ENCODE data around the gene SCARF2. TPM values are rescaled to one million over a fixed set of nuclear protein-coding genes. Genes with fewer than 3 reads are reported as not detected.
"Not testable (repeated sequence)": the region's sequence is repeated elsewhere in the genome, so short reads cannot be mapped to it uniquely, and the experiment has no call there.

SCARF2 gene
- total and polyA plus RNA-seq, 5 donors from 2014 or later = 0.70 to 6.9 (median 1.5) TPM

DNA sequence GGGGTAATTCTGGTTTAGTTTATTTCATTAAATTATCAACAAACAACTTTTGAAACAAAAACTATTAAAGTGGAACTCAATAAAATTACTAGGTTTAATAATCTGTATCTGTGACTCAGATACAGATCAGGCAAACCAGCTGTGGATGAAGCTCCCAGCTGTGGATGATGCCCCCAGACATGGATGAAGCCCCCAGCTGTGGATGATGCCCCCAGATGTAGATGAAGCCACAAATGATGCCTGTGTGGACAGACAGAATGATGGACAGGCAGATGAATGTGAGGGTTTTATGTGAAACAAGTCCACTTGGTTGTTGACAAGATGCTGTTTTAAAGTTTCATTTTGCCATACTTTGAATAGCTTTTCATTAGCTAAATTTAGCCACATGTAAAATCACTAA, 49.4 kb downstream of the SCARF2 start:
- Mint-ChIP-seq H3K4me1 (peaks cover 0 to 2% (median under 1%) of the 10 kb centered on the region in 4 donors), H3K4me3 (no peak overlapping the region), H3K27ac (no peak overlapping the region), H3K9me3 (peaks cover 0 to 3% (median 0%) of the 10 kb centered on the region in 7 donors), H3K27me3 (peaks cover 13% of the 10 kb centered on the region), H3K36me3 (no peaks in the 10 kb centered on the region)
- H3K4me3 ChIP-seq (ENCODE audit: low read depth, low read length) = no peak overlapping the region
- no peak for ATAC-seq (ENCODE audit: low read depth in 2 of 2)
- no peaks in the 10 kb centered on the region for H3K36me3 ChIP-seq (ENCODE audit: control insufficient read depth, insufficient read depth, low read length)
- H3K27ac ChIP-seq (ENCODE audit: insufficient read depth, low read length, poor library complexity, severe bottlenecking) = no peak overlapping the region
- H3K4me1 ChIP-seq (ENCODE audit: control insufficient read depth, insufficient read depth, low read length, poor library complexity, severe bottlenecking) = peaks cover 2% of the 10 kb centered on the region
- DNase-seq = no peak
- no peaks in the 10 kb centered on the region for H3K9me3 ChIP-seq (ENCODE audit: control insufficient read depth in 2 of 2, low read length in 2 of 2)
- H3K27me3 ChIP-seq (ENCODE audit: control insufficient read depth, insufficient read depth, low read length) = peaks cover 11% of the 10 kb centered on the region

DNA sequence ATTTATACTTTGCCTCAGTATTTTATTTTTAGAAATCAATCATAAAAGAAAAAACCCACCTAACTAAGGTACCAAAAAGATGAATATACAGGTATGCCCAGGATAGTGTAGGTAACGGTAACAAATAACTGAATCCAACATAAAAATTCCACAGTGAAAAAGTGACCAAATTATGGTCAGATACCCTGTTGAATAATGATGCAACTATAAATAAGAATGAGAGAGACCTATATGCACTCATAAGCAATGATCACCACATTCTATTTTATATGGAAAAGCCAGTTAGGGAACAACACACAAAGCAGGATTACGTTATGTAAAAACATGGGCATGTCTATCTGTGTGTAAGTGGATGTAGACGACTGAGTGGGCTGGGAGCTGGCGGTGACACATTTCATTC, 50.7 kb downstream of the SCARF2 start:
- no peak overlapping the region for H3K4me3 ChIP-seq (ENCODE audit: low read depth, low read length)
- no peaks in the 10 kb centered on the region for H3K9me3 ChIP-seq (ENCODE audit: control insufficient read depth in 2 of 2, low read length in 2 of 2)
- H3K4me1 ChIP-seq (ENCODE audit: control insufficient read depth, insufficient read depth, low read length, poor library complexity, severe bottlenecking) = no peaks in the 10 kb centered on the region
- Mint-ChIP-seq H3K27ac (no peak overlapping the region), H3K4me1 (peaks cover 0 to 2% (median 0%) of the 10 kb centered on the region in 4 donors), H3K27me3 (peaks cover 18% of the 10 kb centered on the region), H3K9me3 (peaks cover 0 to 3% (median 0%) of the 10 kb centered on the region in 7 donors), H3K36me3 (no peaks in the 10 kb centered on the region), H3K4me3 (no peak overlapping the region)
- no peaks in the 10 kb centered on the region for H3K36me3 ChIP-seq (ENCODE audit: control insufficient read depth, insufficient read depth, low read length)
- H3K27me3 ChIP-seq (ENCODE audit: control insufficient read depth, insufficient read depth, low read length) = peaks cover 11% of the 10 kb centered on the region
- DNase-seq = no peak
- ATAC-seq (ENCODE audit: low read depth in 2 of 2) = no peak
- H3K27ac ChIP-seq (ENCODE audit: insufficient read depth, low read length, poor library complexity, severe bottlenecking) = no peak overlapping the region

DNA sequence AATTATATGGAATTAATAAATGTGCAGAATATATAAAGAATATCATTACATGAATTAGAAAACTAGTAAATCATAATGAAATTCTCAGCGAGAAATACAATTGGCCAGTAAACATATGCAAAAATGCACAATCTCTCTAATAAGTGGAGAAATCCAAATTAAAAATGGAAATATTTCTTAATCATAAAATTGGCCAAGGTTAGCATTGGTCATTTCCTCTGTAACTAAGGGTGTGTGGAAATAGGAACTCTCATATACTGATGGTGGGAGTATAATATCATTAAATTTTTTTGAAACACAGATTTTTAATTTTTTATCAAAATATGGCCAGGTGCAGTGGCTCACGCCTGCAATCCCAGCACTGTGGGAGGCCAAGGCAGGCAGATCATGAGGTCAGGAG, 51.3 kb downstream of the SCARF2 start:
- H3K27ac ChIP-seq (ENCODE audit: insufficient read depth, low read length, poor library complexity, severe bottlenecking) = no peak overlapping the region
- H3K4me3 ChIP-seq (ENCODE audit: low read depth, low read length) = no peak overlapping the region
- ATAC-seq (ENCODE audit: low read depth in 2 of 2) (no peak), DNase-seq (no peak)
- no peak overlapping the region for H3K27ac Mint-ChIP-seq
- no peaks in the 10 kb centered on the region for H3K9me3 ChIP-seq (ENCODE audit: control insufficient read depth in 2 of 2, low read length in 2 of 2)
- H3K4me1 Mint-ChIP-seq = peaks cover 0 to 2% (median 0%) of the 10 kb centered on the region in 4 donors
- H3K9me3 Mint-ChIP-seq = peaks cover 0 to 3% (median 0%) of the 10 kb centered on the region in 7 donors
- no peaks in the 10 kb centered on the region for H3K4me1 ChIP-seq (ENCODE audit: control insufficient read depth, insufficient read depth, low read length, poor library complexity, severe bottlenecking)
- no peak overlapping the region for H3K4me3 Mint-ChIP-seq
- H3K36me3 Mint-ChIP-seq = no peaks in the 10 kb centered on the region
- H3K36me3 ChIP-seq (ENCODE audit: control insufficient read depth, insufficient read depth, low read length) = no peaks in the 10 kb centered on the region
- H3K27me3 Mint-ChIP-seq = peaks cover 18% of the 10 kb centered on the region
- peaks cover 11% of the 10 kb centered on the region for H3K27me3 ChIP-seq (ENCODE audit: control insufficient read depth, insufficient read depth, low read length)

DNA sequence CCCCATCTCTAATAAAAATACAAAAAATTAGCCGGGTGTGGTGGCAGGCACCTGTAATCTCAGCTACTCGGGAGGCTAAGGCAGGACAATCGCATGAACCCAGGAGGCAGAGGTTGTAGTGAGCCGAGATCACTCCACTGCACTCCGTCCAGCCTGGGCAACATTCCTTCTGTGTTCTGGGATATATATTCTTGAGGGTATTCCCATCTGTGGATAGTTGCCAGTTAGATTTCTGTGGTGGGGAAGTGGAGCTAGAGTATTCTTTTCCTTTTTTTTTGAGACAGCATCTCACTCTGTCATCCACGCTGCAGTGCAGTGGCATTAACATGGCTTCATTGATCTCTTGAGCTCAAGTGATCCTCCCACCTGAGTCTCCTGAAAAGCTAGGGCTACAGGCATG, 52.8 kb downstream of the SCARF2 start:
- Mint-ChIP-seq H3K4me3 (no peak overlapping the region), H3K36me3 (no peaks in the 10 kb centered on the region), H3K4me1 (peaks cover 0 to 2% (median 0%) of the 10 kb centered on the region in 4 donors), H3K27ac (no peak overlapping the region), H3K9me3 (peaks cover 0 to 3% (median 0%) of the 10 kb centered on the region in 7 donors), H3K27me3 (peaks cover 24% of the 10 kb centered on the region)
- no peaks in the 10 kb centered on the region for H3K36me3 ChIP-seq (ENCODE audit: control insufficient read depth, insufficient read depth, low read length)
- no peak for ATAC-seq (ENCODE audit: low read depth in 2 of 2)
- H3K4me3 ChIP-seq (ENCODE audit: low read depth, low read length) = no peak overlapping the region
- no peaks in the 10 kb centered on the region for H3K9me3 ChIP-seq (ENCODE audit: control insufficient read depth in 2 of 2, low read length in 2 of 2)
- no peak overlapping the region for H3K27ac ChIP-seq (ENCODE audit: insufficient read depth, low read length, poor library complexity, severe bottlenecking)
- H3K4me1 ChIP-seq (ENCODE audit: control insufficient read depth, insufficient read depth, low read length, poor library complexity, severe bottlenecking) = no peaks in the 10 kb centered on the region
- DNase-seq = no peak
- peaks cover 11% of the 10 kb centered on the region for H3K27me3 ChIP-seq (ENCODE audit: control insufficient read depth, insufficient read depth, low read length)

DNA sequence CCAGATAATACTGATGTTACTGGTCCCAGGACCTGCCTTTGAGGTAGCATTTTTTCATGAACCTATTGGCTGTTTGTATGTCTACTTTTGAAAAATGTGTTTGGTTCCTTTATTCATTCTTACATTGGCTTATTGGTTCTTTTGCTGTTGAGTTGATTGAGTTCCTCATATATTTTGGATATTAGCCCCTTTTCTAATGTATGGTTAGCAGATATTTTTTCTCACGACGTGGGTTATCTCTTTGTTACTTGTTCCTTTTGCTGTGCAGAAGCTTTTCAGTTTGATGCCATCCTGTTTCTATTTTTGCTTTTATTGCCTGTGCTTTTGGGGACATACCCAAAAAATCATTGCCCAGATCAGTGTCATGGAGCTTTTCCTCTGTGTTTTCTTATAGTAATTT, 53.5 kb downstream of the SCARF2 start:
- H3K9me3 Mint-ChIP-seq = peaks cover 0 to 2% (median 0%) of the 10 kb centered on the region in 7 donors
- H3K4me3 ChIP-seq (ENCODE audit: low read depth, low read length) = no peak overlapping the region
- H3K36me3 Mint-ChIP-seq = no peaks in the 10 kb centered on the region
- no peak overlapping the region for H3K27ac Mint-ChIP-seq
- H3K27me3 ChIP-seq (ENCODE audit: control insufficient read depth, insufficient read depth, low read length) = peaks cover 11% of the 10 kb centered on the region
- peaks cover 0 to 2% (median 0%) of the 10 kb centered on the region in 4 donors for H3K4me1 Mint-ChIP-seq
- peaks cover 24% of the 10 kb centered on the region for H3K27me3 Mint-ChIP-seq
- no peaks in the 10 kb centered on the region for H3K4me1 ChIP-seq (ENCODE audit: control insufficient read depth, insufficient read depth, low read length, poor library complexity, severe bottlenecking)
- DNase-seq (no peak), ATAC-seq (ENCODE audit: low read depth in 2 of 2) (no peak)
- H3K9me3 ChIP-seq (ENCODE audit: control insufficient read depth in 2 of 2, low read length in 2 of 2) = no peaks in the 10 kb centered on the region
- H3K27ac ChIP-seq (ENCODE audit: insufficient read depth, low read length, poor library complexity, severe bottlenecking) = no peak overlapping the region
- no peaks in the 10 kb centered on the region for H3K36me3 ChIP-seq (ENCODE audit: control insufficient read depth, insufficient read depth, low read length)
- H3K4me3 Mint-ChIP-seq = no peak overlapping the region

DNA sequence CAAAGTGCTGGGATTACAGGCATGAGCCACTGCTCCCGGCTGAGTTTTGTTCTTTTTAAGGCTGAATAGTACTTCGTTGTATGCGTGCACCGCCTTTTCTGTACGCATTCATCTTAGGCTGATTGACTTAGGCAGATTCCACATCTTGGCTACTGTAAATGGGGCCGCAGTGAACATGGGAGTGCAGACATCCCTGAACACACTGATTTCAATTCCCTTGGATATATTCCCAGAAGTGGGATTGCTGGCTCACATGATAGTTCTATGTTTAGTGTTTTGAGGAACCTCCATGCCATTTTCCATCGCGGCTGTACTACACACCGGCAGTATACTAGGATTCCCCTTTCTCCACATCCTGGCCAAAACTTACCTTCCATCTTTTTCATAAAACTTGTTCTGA, 54.1 kb downstream of the SCARF2 start:
- DNase-seq = no peak
- Histone ChIP-seq H3K27me3 (ENCODE audit: control insufficient read depth, insufficient read depth, low read length) (peaks cover 11% of the 10 kb centered on the region), H3K9me3 (ENCODE audit: control insufficient read depth in 2 of 2, low read length in 2 of 2) (no peaks in the 10 kb centered on the region), H3K4me3 (ENCODE audit: low read depth, low read length) (no peak overlapping the region), H3K27ac (ENCODE audit: insufficient read depth, low read length, poor library complexity, severe bottlenecking) (no peak overlapping the region), H3K4me1 (ENCODE audit: control insufficient read depth, insufficient read depth, low read length, poor library complexity, severe bottlenecking) (no peaks in the 10 kb centered on the region), H3K36me3 (ENCODE audit: control insufficient read depth, insufficient read depth, low read length) (no peaks in the 10 kb centered on the region)
- Mint-ChIP-seq H3K27ac (no peak overlapping the region), H3K27me3 (peaks cover 26% of the 10 kb centered on the region), H3K4me3 (no peak overlapping the region), H3K4me1 (peaks cover 0 to 2% (median 0%) of the 10 kb centered on the region in 4 donors), H3K9me3 (peaks cover 0 to 2% (median 0%) of the 10 kb centered on the region in 7 donors), H3K36me3 (no peaks in the 10 kb centered on the region)
- no peak for ATAC-seq (ENCODE audit: low read depth in 2 of 2)

DNA sequence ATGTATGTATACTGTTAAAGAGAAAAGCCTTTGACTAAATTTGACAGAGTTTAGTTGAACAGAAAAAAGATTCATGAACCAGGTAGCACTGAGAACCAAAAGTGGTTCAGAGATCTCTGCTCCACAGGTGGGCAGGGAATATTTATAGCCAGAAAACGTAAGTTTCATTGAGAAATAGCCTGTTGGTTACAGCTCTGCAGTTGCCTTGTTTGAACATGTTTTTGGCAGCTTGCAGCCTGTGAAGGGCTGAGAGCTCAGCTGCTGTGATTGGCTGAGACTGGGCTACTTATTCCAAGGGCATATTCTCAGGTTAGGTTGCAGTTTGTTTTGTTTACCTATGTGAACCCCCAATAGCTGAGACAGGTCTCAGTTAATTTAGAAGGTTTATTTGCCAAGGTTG, 57.1 kb downstream of the SCARF2 start:
- DNase-seq = no peak
- no peaks in the 10 kb centered on the region for H3K36me3 Mint-ChIP-seq
- Histone ChIP-seq H3K4me3 (ENCODE audit: low read depth, low read length) (no peak overlapping the region), H3K27ac (ENCODE audit: insufficient read depth, low read length, poor library complexity, severe bottlenecking) (no peak overlapping the region), H3K4me1 (ENCODE audit: control insufficient read depth, insufficient read depth, low read length, poor library complexity, severe bottlenecking) (no peaks in the 10 kb centered on the region), H3K27me3 (ENCODE audit: control insufficient read depth, insufficient read depth, low read length) (peaks cover 3% of the 10 kb centered on the region), H3K9me3 (ENCODE audit: control insufficient read depth in 2 of 2, low read length in 2 of 2) (no peaks in the 10 kb centered on the region), H3K36me3 (ENCODE audit: control insufficient read depth, insufficient read depth, low read length) (no peaks in the 10 kb centered on the region)
- no peak overlapping the region for H3K27ac Mint-ChIP-seq
- no peaks in the 10 kb centered on the region for H3K4me1 Mint-ChIP-seq
- H3K27me3 Mint-ChIP-seq = peaks cover 23% of the 10 kb centered on the region
- peaks cover 0 to 2% (median 0%) of the 10 kb centered on the region in 7 donors for H3K9me3 Mint-ChIP-seq
- H3K4me3 Mint-ChIP-seq = no peak overlapping the region
- no peak for ATAC-seq (ENCODE audit: low read depth in 2 of 2)

DNA sequence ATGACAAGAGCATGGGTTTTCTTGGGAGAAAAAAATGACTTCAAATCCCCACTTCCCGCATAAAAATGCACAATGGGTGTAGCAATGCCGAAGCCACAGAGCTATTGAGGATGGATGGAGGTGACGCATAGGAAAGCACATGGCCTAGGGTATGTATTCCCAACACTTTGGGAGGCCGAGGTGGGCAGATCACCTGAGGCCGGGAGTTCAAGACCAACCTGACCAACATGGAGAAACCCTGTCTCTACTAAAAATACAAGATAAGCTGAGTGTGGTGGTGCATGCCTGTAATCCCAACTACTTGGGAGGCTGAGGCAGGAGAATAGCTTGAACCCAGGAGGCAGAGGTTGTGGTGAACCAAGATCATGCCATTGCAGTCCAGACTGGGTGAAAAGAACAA, 58.9 kb downstream of the SCARF2 start:
- H3K36me3 ChIP-seq (ENCODE audit: control insufficient read depth, insufficient read depth, low read length); DNase-seq; H3K4me1 ChIP-seq (ENCODE audit: control insufficient read depth, insufficient read depth, low read length, poor library complexity, severe bottlenecking); H3K27ac Mint-ChIP-seq; H3K36me3 Mint-ChIP-seq; H3K9me3 Mint-ChIP-seq; H3K9me3 ChIP-seq (ENCODE audit: control insufficient read depth in 2 of 2, low read length in 2 of 2); H3K4me3 ChIP-seq (ENCODE audit: low read depth, low read length); H3K4me1 Mint-ChIP-seq; H3K27ac ChIP-seq (ENCODE audit: insufficient read depth, low read length, poor library complexity, severe bottlenecking); ATAC-seq (ENCODE audit: low read depth in 2 of 2); H3K4me3 Mint-ChIP-seq; H3K27me3 ChIP-seq (ENCODE audit: control insufficient read depth, insufficient read depth, low read length): not testable (repeated sequence)
- peaks cover 26% of the 10 kb centered on the region for H3K27me3 Mint-ChIP-seq
